CD4-positive, alpha-beta memory T cell (primary cell): ENCODE data around the gene KIRREL3. TPM values are rescaled to one million over a fixed set of nuclear protein-coding genes. Genes with fewer than 3 reads are reported as not detected.
A peak's percentile ranks its signal among the peaks of the same experiment; 100 is the strongest.

Experiments
- CTCF ChIA-PET: fragments of 350-600 bp; sonication (Branson Sonifier 250); formaldehyde crosslinking; loops from one replicate; lab custom pipeline; 2021; ENCODE audit warnings: inconsistent platforms; ENCODE audit not compliant: partially characterized antibody; lab: Charles Lee
- POLR2A ChIA-PET: fragments of 350-600 bp; sonication (Branson Sonifier 250); formaldehyde crosslinking; loops from one replicate; lab custom pipeline; 2021; ENCODE audit not compliant: partially characterized antibody; lab: Charles Lee
- DNase-seq, 5 donors: peaks; one replicate each; pipeline versions ENCODE4 v3.0.0 to v3.0.0-alpha.2; 2020 to 2022; ENCODE audit warnings: mixed read lengths in 1 of 5
- H3K27ac ChIP-seq: one replicate; pipeline ENCODE4 v1.7.0; 2013; ENCODE audit warnings: low read depth, low read length
- H3K27me3 ChIP-seq: 2 replicates; pipeline ENCODE4 v1.7.0; 2013; ENCODE audit warnings: mild to moderate bottlenecking, low read length, moderate library complexity; ENCODE audit not compliant: insufficient read depth
- H3K36me3 ChIP-seq: 2 replicates; pipeline ENCODE4 v1.7.0; 2013; ENCODE audit warnings: mild to moderate bottlenecking, low read length, moderate library complexity; ENCODE audit not compliant: insufficient read depth
- H3K4me1 ChIP-seq: 2 replicates; pipeline ENCODE4 v1.7.0; 2013; ENCODE audit warnings: mild to moderate bottlenecking, low read length, moderate library complexity; ENCODE audit not compliant: insufficient read depth
- H3K4me3 ChIP-seq, 2 donors: one replicate each; pipeline ENCODE4 v1.7.0; 2013; ENCODE audit warnings: low read length in 2 of 2, mild to moderate bottlenecking in 1 of 2
- H3K9me3 ChIP-seq, 2 donors: one replicate each; pipeline ENCODE4 v1.7.0; 2013; ENCODE audit warnings: low read length in 2 of 2, control low read depth in 1 of 2; ENCODE audit not compliant: control insufficient read depth in 1 of 2
- H3K27ac Mint-ChIP-seq, 7 donors: one replicate each; pipeline ENCODE4 v1.8.0; 2020 to 2021; ENCODE audit warnings: mixed read lengths in 7 of 7, mild to moderate bottlenecking in 6 of 7, inconsistent platforms in 3 of 7, moderate library complexity in 3 of 7
- H3K27me3 Mint-ChIP-seq, 2 donors: one replicate each; pipeline ENCODE4 v1.8.0; 2020 to 2021; ENCODE audit warnings: mixed read lengths in 2 of 2
- H3K36me3 Mint-ChIP-seq, 2 donors: one replicate each; pipeline ENCODE4 v1.8.0; 2020 to 2021; ENCODE audit warnings: mixed read lengths in 2 of 2, inconsistent platforms in 1 of 2, mild to moderate bottlenecking in 1 of 2
- H3K4me1 Mint-ChIP-seq, 4 donors: one replicate each; pipeline ENCODE4 v1.8.0; 2020 to 2021; ENCODE audit warnings: mixed read lengths in 4 of 4, mild to moderate bottlenecking in 1 of 4
- H3K4me3 Mint-ChIP-seq, 8 donors: one replicate each; pipeline ENCODE4 v1.8.0; 2020 to 2021; ENCODE audit warnings: mixed read lengths in 8 of 8, mild to moderate bottlenecking in 7 of 8, moderate library complexity in 6 of 8, inconsistent platforms in 3 of 8
- H3K9me3 Mint-ChIP-seq, 8 donors: one replicate each; pipeline ENCODE4 v1.8.0; 2020 to 2021; ENCODE audit warnings: mixed read lengths in 8 of 8, mild to moderate bottlenecking in 5 of 8, inconsistent platforms in 3 of 8, moderate library complexity in 1 of 8
- intact Hi-C: fragments of 100-400 bp; cut with micrococcal nuclease; formaldehyde crosslinking; loops from one replicate; pipeline ENCODE4 v1.15.1; 2023
- polyA plus RNA-seq, 2 donors: library from polyadenylated mRNA; unstranded; fragments of 300-500 nt; fragmentation: Illumina TruSeq; gene quantifications; one replicate each; pipeline ENCODE4 v1.2.3, GENCODE V29; 2021
- total RNA-seq, 2 experiments: library from RNA; stranded (reverse); gene quantifications; one replicate each; pipeline ENCODE4 v1.2.3, GENCODE V29; 2021

KIRREL3 gene
- total and polyA plus RNA-seq, 4 experiments from 2014 or later = not detected

DNA sequence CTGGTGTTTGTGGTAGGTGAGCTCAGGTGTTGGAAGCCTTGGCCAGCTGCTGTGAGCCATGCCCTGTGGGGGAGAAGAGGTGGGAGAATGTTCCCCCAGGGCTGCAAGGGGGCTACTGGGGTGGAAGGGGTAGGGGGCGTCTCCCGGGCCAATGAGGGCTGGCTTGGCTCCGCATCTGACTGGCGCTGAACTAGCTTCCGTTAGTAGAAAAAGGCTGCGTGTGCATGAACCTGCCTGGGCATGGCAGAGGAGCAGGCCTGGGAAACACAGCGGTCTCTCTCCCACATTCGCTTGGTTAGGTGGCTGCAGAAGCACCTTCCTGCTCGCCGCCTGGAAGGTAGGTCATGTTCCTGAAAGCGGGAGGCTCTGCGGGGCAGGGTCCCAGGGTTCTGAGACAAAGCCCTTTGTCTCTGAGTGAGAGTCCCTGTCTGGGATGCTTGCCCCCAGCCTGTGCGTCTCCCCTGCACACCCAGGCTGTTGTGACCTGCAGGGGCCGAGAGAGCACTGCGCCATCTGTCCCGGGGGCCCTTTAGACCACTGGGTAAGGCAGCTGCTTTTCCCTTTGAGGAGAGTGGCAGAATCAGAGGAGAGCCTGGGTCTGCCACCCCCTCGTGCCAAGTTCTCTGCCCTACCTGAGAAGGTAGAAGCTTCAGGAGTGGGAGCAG is 466.3 kb downstream of the KIRREL3 start:
- Histone ChIP-seq H3K4me1 (no peaks in the 10 kb centered on the region), H3K4me3 (no peak overlapping the region), H3K27me3 (no peaks in the 10 kb centered on the region), H3K36me3 (no peaks in the 10 kb centered on the region), H3K27ac (no peak overlapping the region), H3K9me3 (no peaks in the 10 kb centered on the region)
- Mint-ChIP-seq H3K36me3 (no peaks in the 10 kb centered on the region), H3K4me3 (peak overlapping the region in 1 of 8 donors; percentile 55), H3K27me3 (peaks cover 4% of the 10 kb centered on the region in 2 donors), H3K9me3 (no peaks in the 10 kb centered on the region), H3K27ac (no peak overlapping the region), H3K4me1 (no peaks in the 10 kb centered on the region)
- ChIA-PET POLR2A (no interaction called here), CTCF (no interaction called here)
- intact Hi-C loops = no loop called here
- no peak for DNase-seq

GRCh38 chr11:126533560-126533959 is 467.0 kb downstream of the KIRREL3 start:
- no peaks in the 10 kb centered on the region for H3K36me3 Mint-ChIP-seq
- H3K4me3 ChIP-seq = no peak overlapping the region
- POLR2A ChIA-PET = no interaction called here
- H3K27me3 Mint-ChIP-seq = peaks cover 4% of the 10 kb centered on the region in 2 donors
- H3K36me3 ChIP-seq = no peaks in the 10 kb centered on the region
- no peak for DNase-seq
- CTCF ChIA-PET = no interaction called here
- H3K4me3 Mint-ChIP-seq = no peak overlapping the region
- H3K27me3 ChIP-seq = no peaks in the 10 kb centered on the region
- H3K27ac Mint-ChIP-seq = no peak overlapping the region
- H3K4me1 Mint-ChIP-seq = no peaks in the 10 kb centered on the region
- no peaks in the 10 kb centered on the region for H3K9me3 ChIP-seq
- H3K9me3 Mint-ChIP-seq = no peaks in the 10 kb centered on the region
- H3K4me1 ChIP-seq = no peaks in the 10 kb centered on the region
- no peak overlapping the region for H3K27ac ChIP-seq
- intact Hi-C loops = no loop called here

DNA sequence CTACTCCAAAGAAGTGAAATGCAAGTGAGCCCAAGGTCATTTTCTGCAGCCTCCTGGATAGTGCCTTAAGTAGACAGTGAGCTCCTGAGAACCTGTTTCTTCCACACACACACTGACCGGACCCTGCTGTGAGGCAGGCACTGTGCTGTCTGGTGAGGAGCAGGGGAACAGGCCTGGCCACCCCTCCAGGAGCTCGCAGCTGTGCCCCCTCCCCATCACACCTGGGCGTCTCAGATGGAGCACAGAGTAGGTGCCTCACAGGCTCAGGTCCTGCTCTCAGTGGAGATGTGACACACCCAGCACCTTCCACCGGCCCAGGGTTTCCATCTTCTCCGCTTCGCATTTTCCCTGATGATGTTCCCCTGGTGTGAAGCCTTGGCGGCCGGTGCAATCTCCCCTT is 470.2 kb downstream of the KIRREL3 start:
- H3K9me3 Mint-ChIP-seq = no peaks in the 10 kb centered on the region

DNA sequence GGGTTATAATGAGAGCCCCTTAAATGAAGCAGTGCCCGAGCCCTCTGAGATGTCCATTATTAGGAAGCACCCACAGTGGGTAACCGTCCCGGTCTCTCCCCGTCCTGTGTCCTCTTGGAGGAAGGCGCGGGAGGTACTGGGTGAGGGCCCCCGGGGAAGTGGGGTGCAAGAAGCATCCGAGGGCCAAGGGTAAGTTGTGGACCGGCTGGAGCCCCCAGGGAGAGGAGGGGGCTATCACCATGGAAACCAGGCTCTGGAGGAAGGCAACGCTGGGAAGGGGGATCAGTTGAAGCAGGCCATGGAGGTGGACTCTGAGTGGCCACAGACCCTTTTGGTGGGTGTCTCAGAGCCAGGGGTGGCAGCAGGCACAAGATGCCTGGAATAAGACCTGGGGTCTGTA is 471.5 kb downstream of the KIRREL3 start:
- peaks cover 0 to 3% of the 10 kb centered on the region in 2 donors for H3K27me3 Mint-ChIP-seq
- no peaks in the 10 kb centered on the region for H3K36me3 Mint-ChIP-seq
- H3K4me3 ChIP-seq = no peak overlapping the region
- no peak overlapping the region for H3K27ac Mint-ChIP-seq
- no peaks in the 10 kb centered on the region for H3K4me1 ChIP-seq
- H3K9me3 ChIP-seq = no peaks in the 10 kb centered on the region
- no peak overlapping the region for H3K4me3 Mint-ChIP-seq
- H3K4me1 Mint-ChIP-seq = no peaks in the 10 kb centered on the region
- no peaks in the 10 kb centered on the region for H3K36me3 ChIP-seq
- no peaks in the 10 kb centered on the region for H3K27me3 ChIP-seq
- ChIA-PET CTCF (no interaction called here), POLR2A (no interaction called here)
- no peak for DNase-seq
- no peak overlapping the region for H3K27ac ChIP-seq
- intact Hi-C loops = no loop called here
- no peaks in the 10 kb centered on the region for H3K9me3 Mint-ChIP-seq

More for the DNA sequence above, 470.2 kb downstream of the KIRREL3 start:
- Histone ChIP-seq H3K4me1 (no peaks in the 10 kb centered on the region), H3K4me3 (no peak overlapping the region), H3K9me3 (no peaks in the 10 kb centered on the region), H3K36me3 (no peaks in the 10 kb centered on the region), H3K27ac (no peak overlapping the region), H3K27me3 (no peaks in the 10 kb centered on the region)
- no peak overlapping the region for H3K27ac Mint-ChIP-seq
- H3K27me3 Mint-ChIP-seq = peaks cover 0 to 1% of the 10 kb centered on the region in 2 donors
- ChIA-PET CTCF (no interaction called here), POLR2A (no interaction called here)
- H3K4me3 Mint-ChIP-seq = no peak overlapping the region
- no peak for DNase-seq
- H3K36me3 Mint-ChIP-seq = no peaks in the 10 kb centered on the region
- H3K4me1 Mint-ChIP-seq = no peaks in the 10 kb centered on the region
- intact Hi-C loops = no loop called here

DNA sequence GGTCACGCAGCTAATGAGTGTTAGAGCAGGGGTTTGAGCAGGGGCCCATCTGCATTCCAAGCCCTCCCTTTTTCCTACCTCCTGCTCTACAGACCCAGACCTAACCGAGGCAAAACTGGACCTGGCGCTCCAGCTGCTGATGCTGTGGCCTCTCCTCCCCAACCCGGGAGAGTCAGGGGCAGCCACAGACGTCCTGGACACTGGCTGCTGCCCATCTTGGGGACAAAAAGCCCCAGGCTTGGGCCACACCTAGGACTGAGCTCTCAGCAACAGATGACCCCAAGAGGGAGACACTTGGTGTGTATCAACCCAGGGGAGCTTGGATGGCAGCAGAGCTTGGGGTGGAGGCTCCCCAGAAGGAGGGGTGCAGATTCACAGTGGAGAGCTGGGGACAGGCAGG is 472.5 kb downstream of the KIRREL3 start:
- intact Hi-C loops = no loop called here
- Histone ChIP-seq H3K9me3 (no peaks in the 10 kb centered on the region), H3K27ac (no peak overlapping the region), H3K4me1 (no peaks in the 10 kb centered on the region), H3K27me3 (no peaks in the 10 kb centered on the region), H3K4me3 (no peak overlapping the region), H3K36me3 (no peaks in the 10 kb centered on the region)
- Mint-ChIP-seq H3K4me3 (no peak overlapping the region), H3K9me3 (no peaks in the 10 kb centered on the region), H3K4me1 (no peaks in the 10 kb centered on the region), H3K27ac (no peak overlapping the region), H3K27me3 (peaks cover 2 to 3% of the 10 kb centered on the region in 2 donors), H3K36me3 (no peaks in the 10 kb centered on the region)
- DNase-seq = no peak
- CTCF ChIA-PET = interaction anchor here (0.8 kb wide), 1 partner anchor 47 kb away, joined by 4 read pairs; no protein-coding TSS in a partner anchor
- POLR2A ChIA-PET = no interaction called here

- POLR2A ChIA-PET = no interaction called here
Measured at GRCh38 chr11:126527651-126528050, 472.9 kb downstream of the KIRREL3 start.

GRCh38 chr11:126526471-126526870 is 474.1 kb downstream of the KIRREL3 start:
- Mint-ChIP-seq H3K9me3 (no peaks in the 10 kb centered on the region), H3K4me1 (no peaks in the 10 kb centered on the region), H3K27me3 (peaks cover 2 to 3% of the 10 kb centered on the region in 2 donors), H3K4me3 (no peak overlapping the region), H3K36me3 (no peaks in the 10 kb centered on the region), H3K27ac (no peak overlapping the region)
- H3K27ac ChIP-seq = no peak overlapping the region
- no peaks in the 10 kb centered on the region for H3K36me3 ChIP-seq
- H3K27me3 ChIP-seq = no peaks in the 10 kb centered on the region
- CTCF ChIA-PET = no interaction called here
- H3K4me3 ChIP-seq = no peak overlapping the region
- intact Hi-C loops = no loop called here
- H3K4me1 ChIP-seq = no peaks in the 10 kb centered on the region
- POLR2A ChIA-PET = no interaction called here
- DNase-seq = no peak
- H3K9me3 ChIP-seq = no peaks in the 10 kb centered on the region

More at GRCh38 chr11:126527651-126528050, 472.9 kb downstream of the KIRREL3 start:
- DNase-seq = no peak
- peaks cover 2 to 3% of the 10 kb centered on the region in 2 donors for H3K27me3 Mint-ChIP-seq
- CTCF ChIA-PET = interaction anchor here (0.8 kb wide), 1 partner anchor 47 kb away, joined by 4 read pairs; no protein-coding TSS in a partner anchor
- Histone ChIP-seq H3K4me3 (no peak overlapping the region), H3K4me1 (no peaks in the 10 kb centered on the region), H3K9me3 (no peaks in the 10 kb centered on the region), H3K27me3 (no peaks in the 10 kb centered on the region), H3K36me3 (no peaks in the 10 kb centered on the region), H3K27ac (no peak overlapping the region)
- no peak overlapping the region for H3K4me3 Mint-ChIP-seq
- H3K4me1 Mint-ChIP-seq = no peaks in the 10 kb centered on the region
- H3K27ac Mint-ChIP-seq = no peak overlapping the region
- intact Hi-C loops = no loop called here
- no peaks in the 10 kb centered on the region for H3K9me3 Mint-ChIP-seq
- no peaks in the 10 kb centered on the region for H3K36me3 Mint-ChIP-seq
